GM19193 (cell line): ENCODE data around the gene GPN1.
A peak's percentile ranks its signal among the peaks of the same experiment; 100 is the strongest.

Experiments
- POLR2A ChIP-seq: IDR thresholded peaks from 4 replicates; pipeline ENCODE4 v1.6.1; 2011; ENCODE audit not compliant: insufficient read depth, insufficient read length; ENCODE audit errors: extremely low read depth

The GPN1 gene

DNA sequence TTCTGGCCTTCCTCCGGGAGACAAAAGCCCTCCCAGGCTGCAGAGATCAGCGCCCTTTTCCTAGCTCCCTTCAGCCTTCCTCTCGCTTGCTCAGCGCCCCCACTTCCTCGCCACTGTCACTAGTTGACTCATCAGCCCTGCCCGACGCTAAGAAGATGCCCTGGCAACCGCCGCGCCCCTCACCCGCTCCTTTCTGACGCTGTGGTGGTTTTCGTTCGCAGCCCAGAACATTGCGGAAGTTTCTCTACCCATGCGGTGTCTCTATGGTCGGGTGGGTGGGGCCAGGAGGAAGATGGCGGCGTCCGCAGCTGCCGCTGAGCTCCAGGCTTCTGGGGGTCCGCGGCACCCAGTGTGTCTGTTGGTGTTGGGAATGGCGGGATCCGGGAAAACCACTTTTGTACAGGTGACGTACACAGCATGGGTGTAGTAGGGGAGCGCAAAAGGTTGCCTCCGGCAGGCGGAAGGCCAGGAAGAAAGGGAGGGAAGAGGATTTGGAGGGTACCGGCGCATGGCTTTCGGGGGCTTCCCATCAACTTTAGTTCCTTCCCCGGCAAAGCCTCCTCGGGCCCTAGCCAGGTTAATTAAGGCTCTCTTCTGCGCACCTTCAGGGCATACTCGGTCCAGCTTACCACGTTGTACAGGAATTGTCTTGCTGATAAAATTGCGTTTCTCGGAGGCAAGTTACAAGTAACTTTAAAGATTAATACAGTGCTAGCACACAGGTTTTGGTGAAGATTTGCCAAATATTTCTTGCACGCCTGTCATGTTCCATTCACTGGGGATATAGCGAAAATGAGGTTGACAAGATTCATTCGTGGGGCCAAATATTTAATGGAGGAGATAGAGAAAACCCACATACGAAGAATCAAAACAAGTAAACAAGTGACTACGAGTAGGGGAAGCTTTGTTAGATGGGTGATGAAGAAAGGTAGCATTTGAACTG, at the start of gene GPN1, which contains the start of gene CCDC121:
GPN1 (plus strand) TSS at position 284 of the 943 bp plus-strand sequence; CDS start at position 293, 9 bp downstream.
CCDC121 (minus strand) TSS at position 246 of the 943 bp plus-strand sequence. CDS start 1,213 bp downstream, outside the sequence.
- TF ChIP-seq POLR2A, result peak; percentile 98

DNA sequence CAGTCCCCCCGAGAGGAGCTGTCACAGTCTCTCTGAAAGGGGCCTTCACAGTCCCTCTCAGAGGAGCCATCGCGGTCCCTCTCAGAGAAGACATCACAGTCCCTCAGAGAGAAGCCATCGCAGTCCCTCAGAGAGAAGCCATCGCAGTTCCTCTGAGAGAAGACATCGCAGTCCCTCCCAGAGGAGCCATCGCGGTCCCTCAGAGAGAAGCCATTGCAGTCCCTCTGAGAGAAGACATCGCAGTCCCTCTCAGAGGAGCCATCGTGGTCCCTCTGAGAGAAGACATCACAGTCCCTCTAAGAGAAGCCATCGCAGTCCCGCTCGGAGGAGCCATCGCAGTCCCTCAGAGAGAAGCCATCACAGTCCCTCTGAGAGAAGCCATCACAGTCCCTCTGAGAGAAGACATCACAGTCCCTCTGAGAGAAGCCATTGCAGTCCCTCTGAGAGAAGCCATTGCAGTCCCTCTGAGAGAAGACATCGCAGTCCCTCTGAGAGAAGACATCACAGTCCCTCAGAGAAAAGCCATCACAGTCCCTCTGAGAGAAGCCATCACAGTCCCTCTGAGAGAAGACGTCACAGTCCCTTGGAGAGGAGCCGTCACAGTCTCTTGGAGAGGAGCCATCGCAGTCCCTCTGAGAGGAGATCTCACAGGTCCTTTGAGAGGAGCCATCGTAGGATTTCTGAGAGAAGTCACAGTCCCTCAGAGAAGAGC, 47.3 kb upstream of the GPN1 start:
- TF ChIP-seq POLR2A, result no peak

DNA sequence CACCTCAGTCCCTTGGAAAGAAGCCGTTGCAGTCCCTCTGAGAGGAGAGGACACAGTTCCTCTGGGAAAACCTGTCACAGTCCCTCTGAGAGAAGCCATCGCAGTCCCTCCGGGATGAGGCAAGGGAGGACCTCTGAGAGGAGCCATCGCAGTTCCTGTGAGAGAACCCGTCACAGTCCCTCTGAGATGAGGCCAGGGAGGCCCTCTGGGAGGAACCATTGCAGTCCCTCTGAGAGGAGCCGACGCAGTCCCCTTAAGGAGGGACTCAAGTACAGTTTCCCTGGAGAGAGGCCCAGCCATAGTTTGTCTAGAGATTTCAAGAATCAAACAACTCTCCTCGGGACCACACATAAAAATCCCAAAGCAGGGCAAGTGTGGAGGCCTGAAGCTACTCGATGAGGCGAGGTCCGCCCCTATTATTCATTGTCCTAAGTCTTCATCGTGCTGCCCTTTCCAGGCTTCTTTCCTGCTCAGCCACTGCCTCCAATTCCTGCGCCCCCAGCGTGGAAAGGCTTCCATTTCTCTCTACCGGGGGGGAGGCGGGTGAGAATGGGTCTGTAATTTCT, 46.6 kb upstream of the GPN1 start:
- no peak for TF ChIP-seq POLR2A

DNA sequence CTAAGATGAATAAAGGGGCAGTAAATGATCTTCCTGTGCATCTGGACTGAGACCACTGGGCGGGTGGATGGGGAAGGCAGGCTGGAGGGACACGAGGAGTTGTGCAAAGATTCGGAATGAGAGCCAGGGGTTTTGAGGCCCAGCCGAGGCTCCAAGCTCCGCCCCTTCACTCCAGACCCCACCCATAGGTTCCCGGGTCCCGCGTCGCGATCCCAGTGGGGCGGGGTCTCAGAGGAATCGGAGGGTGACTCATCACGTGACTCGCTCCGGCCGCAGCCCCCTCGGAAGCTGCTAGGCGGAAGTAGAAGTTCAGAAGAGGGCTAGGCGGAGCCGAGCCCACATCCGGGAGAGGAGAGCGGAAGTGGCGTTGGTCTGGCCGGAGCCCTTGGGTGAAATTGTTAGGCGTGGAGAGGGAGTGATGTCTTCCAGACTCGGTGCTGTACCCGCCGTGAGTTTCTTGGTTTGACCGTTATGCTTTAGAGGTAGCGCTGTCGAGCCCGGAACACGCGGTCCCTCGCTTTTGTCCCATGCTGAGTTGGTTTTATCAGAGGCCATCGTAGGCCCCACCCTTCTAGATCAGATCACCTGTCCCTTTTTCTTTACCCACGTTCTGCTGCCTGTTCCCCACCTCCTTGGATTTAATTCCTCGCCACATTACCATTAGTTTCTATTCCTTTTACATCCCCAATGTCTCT, 46.0 kb upstream of the GPN1 start, which contains the start of gene ZNF512:
ZNF512 (plus strand) TSS at position 348 of the 695 bp plus-strand sequence; CDS start at position 419, 71 bp downstream.
- TF ChIP-seq POLR2A, result peak; percentile 86

DNA sequence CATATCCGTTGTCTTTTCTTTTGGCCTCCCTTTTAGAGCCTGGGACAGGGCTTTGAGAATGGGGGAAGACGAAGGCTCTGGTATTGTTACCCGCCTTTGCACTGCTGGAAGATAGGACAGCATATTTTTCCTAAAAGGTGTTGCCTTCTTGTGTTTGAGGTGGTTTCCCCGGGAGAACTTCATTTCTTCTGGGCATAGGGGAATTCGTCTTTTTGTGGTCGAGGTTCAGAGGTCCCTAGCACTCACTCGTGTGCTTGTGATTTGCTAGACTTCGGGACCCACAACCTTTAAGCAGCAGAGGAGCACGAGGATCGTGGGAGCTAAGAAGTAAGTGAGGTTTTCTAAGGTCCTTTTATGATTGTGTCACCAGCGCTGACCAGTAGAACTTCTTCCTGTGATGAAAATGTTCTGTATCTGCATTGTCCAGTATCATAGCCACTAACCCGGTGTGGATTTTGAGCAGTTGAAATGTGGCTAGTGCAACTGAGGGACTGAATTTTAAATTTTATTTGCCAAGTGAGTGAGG, 45.4 kb upstream of the GPN1 start:
- TF ChIP-seq POLR2A, result no peak

DNA sequence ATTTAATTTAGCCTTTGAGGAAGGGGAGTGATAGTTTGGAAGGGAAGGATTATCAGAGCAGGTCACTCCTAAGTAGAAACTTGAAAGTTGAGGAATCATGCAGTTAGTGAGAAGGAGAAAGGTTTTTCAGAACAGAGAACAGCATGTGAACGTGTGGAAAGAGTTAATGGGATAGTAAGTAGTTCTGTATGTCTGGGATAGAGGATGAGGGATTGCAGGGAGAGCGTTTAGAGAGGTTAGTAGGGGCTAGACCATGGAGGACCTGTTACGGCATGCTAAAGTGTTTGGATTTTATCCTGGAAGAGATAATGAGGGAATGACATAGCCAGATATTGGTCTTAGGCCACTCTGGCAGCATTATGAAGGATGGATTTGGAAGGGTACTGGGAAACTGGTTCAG, 44.3 kb upstream of the GPN1 start:
- TF ChIP-seq POLR2A, result no peak

DNA sequence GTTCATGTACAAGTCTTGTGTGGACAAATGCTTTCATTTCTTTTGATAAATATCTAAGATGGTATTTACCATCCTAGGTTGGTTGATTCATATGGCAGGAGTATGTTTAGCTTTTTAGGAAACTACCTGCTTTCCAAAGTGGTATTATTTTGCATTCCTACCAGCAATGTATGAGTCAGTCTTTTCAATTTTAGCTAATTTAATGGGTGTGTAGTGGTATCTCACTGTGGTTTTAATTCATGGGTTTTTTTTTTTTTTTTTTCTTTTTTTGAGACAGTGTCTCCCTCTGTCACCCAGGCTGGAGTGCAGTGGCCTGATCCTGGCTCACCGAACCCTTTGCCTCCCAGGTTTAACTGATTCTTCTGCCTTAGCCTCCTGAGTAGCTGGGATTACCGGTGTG, 41.8 kb upstream of the GPN1 start:
- TF ChIP-seq POLR2A, result no peak

DNA sequence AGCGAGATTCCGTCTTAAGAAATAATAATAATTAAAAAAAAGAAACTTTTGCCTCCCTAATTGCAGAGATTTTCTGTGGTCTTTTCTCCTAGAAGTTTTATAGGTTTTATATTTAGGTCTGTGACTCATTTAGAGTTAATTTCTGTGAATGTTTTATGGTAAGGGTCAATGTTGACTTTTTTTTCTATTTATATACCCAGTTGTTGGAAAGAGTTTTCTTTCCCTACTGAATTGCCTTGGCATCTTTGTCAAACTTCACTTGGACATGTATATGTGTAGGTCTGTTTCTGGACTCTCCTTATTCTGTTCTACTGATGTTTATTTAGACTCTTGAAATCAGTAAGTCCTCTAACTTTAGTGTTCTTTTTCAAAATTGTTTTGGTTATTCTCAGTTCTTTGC, 40.5 kb upstream of the GPN1 start:
- no peak for TF ChIP-seq POLR2A

DNA sequence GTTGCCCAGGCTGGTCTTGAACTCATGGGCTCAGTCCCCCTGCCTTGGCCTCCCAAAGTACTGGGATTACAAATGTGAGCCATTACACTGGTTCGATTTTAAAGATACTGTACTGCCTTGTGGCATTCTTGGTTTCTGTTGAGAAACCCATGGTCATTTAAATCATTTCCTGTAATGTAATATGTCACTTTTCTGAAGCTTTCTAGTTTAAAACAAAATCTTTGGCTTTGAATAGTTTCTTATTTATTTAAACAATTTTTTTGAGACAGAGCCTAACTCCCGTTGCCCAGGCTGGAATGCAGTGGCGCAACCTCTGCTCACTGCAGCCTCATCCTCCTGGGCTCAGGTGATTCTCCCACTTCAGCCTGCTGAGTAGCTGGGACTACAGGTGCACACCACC, 37.1 kb upstream of the GPN1 start:
- no peak for TF ChIP-seq POLR2A

DNA sequence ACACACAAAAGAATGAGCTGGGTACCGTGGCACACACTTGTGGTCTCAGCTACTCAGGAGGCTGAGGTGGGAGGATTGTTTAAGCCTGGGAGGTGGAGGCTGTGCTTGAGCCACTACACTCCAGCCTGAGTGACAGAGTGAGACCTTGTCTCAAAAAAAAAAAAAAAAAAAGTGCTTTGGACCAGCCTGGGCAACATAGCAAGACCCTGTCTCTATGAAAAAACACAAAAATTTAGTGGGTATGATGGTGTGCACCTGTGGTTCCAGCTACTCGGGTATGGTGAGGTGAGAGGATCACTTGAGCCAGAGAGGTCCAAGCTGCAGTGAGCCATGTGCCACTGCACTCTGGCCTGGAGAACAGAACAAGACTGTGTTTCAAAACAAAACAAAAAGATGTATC, 35.6 kb upstream of the GPN1 start:
- TF ChIP-seq POLR2A, result no peak

DNA sequence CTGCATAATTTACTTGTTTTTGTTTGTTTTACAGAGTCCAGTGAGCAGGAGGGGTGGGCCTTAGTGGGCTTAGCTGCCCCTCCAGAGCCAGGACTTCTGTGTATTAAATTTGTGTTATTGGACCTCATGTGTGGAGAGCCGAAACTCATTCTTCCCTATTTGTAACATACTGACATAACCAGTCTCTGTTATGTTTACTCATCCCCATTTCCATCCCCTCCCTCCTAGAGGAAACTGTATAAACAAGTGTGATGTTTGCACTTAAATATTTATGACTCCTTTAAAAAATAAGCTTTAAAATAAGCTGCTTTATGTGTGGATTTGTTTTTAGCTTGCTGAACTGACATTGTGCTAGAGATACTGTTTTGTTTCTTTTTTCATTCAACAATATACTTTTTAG, 32.2 kb upstream of the GPN1 start:
- TF ChIP-seq POLR2A, result no peak

DNA sequence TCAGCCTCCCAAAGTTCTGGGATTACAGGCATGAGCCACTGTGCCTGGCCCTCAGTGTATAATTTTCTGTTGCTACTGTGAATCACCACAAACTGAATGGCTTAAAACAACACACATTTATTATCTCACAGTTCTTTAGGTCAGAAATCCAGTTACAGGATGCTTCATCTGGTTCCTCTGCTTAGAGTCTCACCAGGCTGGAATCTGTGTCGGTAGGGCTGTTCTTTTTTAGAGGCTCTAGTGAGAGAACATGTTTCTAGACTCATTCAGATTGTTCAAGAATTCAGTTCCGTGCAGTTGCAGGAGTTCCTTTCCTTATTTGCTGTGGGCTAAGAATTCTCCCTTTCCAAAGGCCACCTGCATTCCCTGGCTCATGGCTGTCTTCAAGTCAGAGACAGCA, 22.2 kb upstream of the GPN1 start:
- no peak for TF ChIP-seq POLR2A

DNA sequence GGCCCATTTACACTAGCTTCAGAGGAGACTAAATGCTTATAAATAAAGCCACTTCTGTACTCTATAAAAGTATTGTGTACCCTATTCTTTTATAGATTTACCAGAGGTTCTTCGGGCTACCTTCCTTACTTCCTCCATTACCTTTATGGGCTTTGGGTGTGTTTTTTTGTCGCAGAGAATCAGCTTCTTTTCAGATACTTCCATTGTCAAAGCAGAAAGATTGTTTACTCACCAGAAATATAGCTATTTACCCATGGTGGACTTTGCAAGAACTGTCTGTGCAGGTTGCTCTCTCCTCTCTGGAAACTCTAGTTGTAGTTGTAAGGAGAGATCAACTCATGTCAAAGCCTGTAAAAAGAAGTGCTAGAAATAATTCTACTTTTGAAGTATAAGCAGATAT, 14.9 kb upstream of the GPN1 start:
- TF ChIP-seq POLR2A, result no peak

DNA sequence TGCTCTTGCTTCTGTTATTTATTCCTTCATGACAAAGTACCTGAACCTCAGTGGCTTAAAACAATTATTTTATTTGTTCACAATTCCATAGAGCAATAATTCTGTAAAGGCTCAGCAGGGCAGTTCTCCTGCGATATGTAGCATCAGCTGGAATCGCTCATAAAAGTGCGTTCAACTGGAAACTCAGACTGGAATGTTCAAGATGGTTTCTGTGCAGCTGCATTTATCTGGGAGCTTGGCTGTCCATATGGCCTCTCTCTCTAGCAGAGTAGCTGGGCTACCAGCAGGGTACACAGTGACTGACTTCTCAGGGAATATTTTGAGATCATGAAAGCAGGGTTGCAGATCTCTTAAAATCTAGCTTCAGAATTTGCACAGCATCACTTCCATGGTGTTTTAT, 13.5 kb upstream of the GPN1 start:
- no peak for TF ChIP-seq POLR2A
